HCT116 (cell line): ENCODE data around the gene ZMYND19. TPM values are rescaled to one million over a fixed set of nuclear protein-coding genes. Genes with fewer than 3 reads are reported as not detected.

Source experiments
- ATAC-seq: fragments of 200-7000 bp; cut with Tn5 transposase; 2 replicates; pipeline ENCODE4 v1.9.1; 2020; ENCODE audit warnings: mild to moderate bottlenecking, moderate library complexity
- BruUV-seq: library from RNA; stranded (reverse); fragments of 400-500 nt; replicated peaks from 2 replicates; lab custom pipeline; 2021; lab: Mats Ljungman, UMichigan
- CTCF ChIA-PET: fragments of 300-600 bp; sonication (Branson Sonifier 250); formaldehyde crosslinking; loops from one replicate; lab custom pipeline; 2021; ENCODE audit warnings: antibody characterized with exemption; lab: Charles Lee
- POLR2A ChIA-PET: fragments of 300-600, 350-600 bp; sonication (Branson Sonifier 250); formaldehyde crosslinking; loops from one replicate; lab custom pipeline; 2021; ENCODE audit warnings: antibody characterized with exemption; lab: Charles Lee
- RAD21 ChIA-PET, 2 experiments: fragments of 300-600 bp; sonication (Branson Sonifier 250); formaldehyde crosslinking; loops; one replicate each; lab custom pipeline; 2023; ENCODE audit warnings: low total read pairs in 2 of 2; ENCODE audit not compliant: uncharacterized antibody in 2 of 2, unreplicated experiment in 2 of 2, low non-redundant PET in 1 of 2; lab: Charles Lee
- DNase-seq: peaks from one replicate; pipeline ENCODE4 v3.0.0-alpha.2; 2010; ENCODE audit warnings: low read depth, low spot score
- H2AFZ ChIP-seq: fragments of 200-600 bp; shearing (Covaris generic), sonication (generic); 2 replicates; pipeline ENCODE4 v1.6.1; 2017; ENCODE audit warnings: low read depth, mixed run types, mixed read lengths, antibody characterized with exemption, low read length; ENCODE audit not compliant: poor library complexity, severe bottlenecking
- H3K27ac ChIP-seq: 2 replicates; pipeline ENCODE4 v1.5.1; 2012; ENCODE audit warnings: low read depth, low read length
- H3K27me3 ChIP-seq: fragments of 200-600 bp; sonication (generic); 2 replicates; pipeline ENCODE4 v1.6.1; 2016; ENCODE audit warnings: mixed run types, low read length, mixed read lengths; ENCODE audit not compliant: insufficient read depth
- H3K36me3 ChIP-seq, 2 experiments: fragments of 200-500 bp in 1 of 2; fragments of 200-600 bp in 1 of 2; sonication (Bioruptor generic) in 1 of 2; sonication (generic) in 1 of 2; 2 replicates each; pipeline versions ENCODE4 v1.5.1 to v1.6.1; 2014 to 2016; ENCODE audit warnings: low read length in 2 of 2, inconsistent platforms in 1 of 2, mixed read lengths in 1 of 2, mixed run types in 1 of 2; ENCODE audit not compliant: insufficient read depth in 2 of 2, control insufficient read depth in 1 of 2
- H3K4me1 ChIP-seq, 2 experiments: fragments of 200-600 bp in 1 of 2; sonication (generic) in 1 of 2; 2 replicates each; pipeline versions ENCODE4 v1.5.1 to v1.6.1; 2012 to 2017; ENCODE audit warnings: low read length in 2 of 2, inconsistent platforms in 1 of 2, mild to moderate bottlenecking in 1 of 2, mixed read lengths in 1 of 2, mixed run types in 1 of 2, moderate library complexity in 1 of 2; ENCODE audit not compliant: insufficient read depth in 2 of 2, control insufficient read depth in 1 of 2
- H3K4me2 ChIP-seq: fragments of 200-600 bp; sonication (generic); 2 replicates; pipeline ENCODE4 v1.6.1; 2017; ENCODE audit warnings: mixed run types, low read length, mixed read lengths
- H3K4me3 ChIP-seq, 2 experiments: fragments of 200-600 bp in 1 of 2; sonication (generic) in 1 of 2; replicated peaks in 1 of 2; 2 replicates each; pipeline ENCODE4 v1.5.1; 2011 to 2016; ENCODE audit warnings: low read length in 2 of 2, control low read depth in 1 of 2, low read depth in 1 of 2, mild to moderate bottlenecking in 1 of 2, mixed read lengths in 1 of 2, mixed run types in 1 of 2
- H3K79me2 ChIP-seq: fragments of 200-600 bp; sonication (generic); 2 replicates; pipeline ENCODE4 v1.6.1; 2017; ENCODE audit warnings: mild to moderate bottlenecking, mixed run types, low read length, moderate library complexity, mixed read lengths; ENCODE audit not compliant: insufficient read depth
- H3K9ac ChIP-seq: fragments of 200-600 bp; sonication (generic); 2 replicates; pipeline ENCODE4 v1.6.1; 2016; ENCODE audit warnings: low read length, mixed read lengths
- H3K9me2 ChIP-seq: fragments of 200-600 bp; sonication (generic), shearing (Covaris generic); 2 replicates; pipeline ENCODE4 v1.6.1; 2017; ENCODE audit warnings: mixed run types, mild to moderate bottlenecking, moderate library complexity; ENCODE audit not compliant: insufficient read depth
- H3K9me3 ChIP-seq, 2 experiments: fragments of 200-500 bp in 1 of 2; fragments of 200-600 bp in 1 of 2; sonication (Bioruptor generic) in 1 of 2; sonication (generic) in 1 of 2; 2 replicates each; pipeline ENCODE4 v1.6.1; 2014 to 2017; ENCODE audit warnings: low read length in 2 of 2, mixed read lengths in 2 of 2, inconsistent platforms in 1 of 2, low read depth in 1 of 2, mild to moderate bottlenecking in 1 of 2, mixed run types in 1 of 2, moderate library complexity in 1 of 2; ENCODE audit not compliant: control insufficient read depth in 1 of 2, insufficient read depth in 1 of 2
- H4K20me1 ChIP-seq: fragments of 200-600 bp; sonication (generic), shearing (Covaris generic); 2 replicates; pipeline ENCODE4 v1.6.1; 2017; ENCODE audit warnings: mixed run types, mild to moderate bottlenecking, moderate library complexity; ENCODE audit not compliant: insufficient read depth
- CBX3 ChIP-seq: IDR thresholded peaks from 2 replicates; pipeline ENCODE4 v1.6.1; 2012; ENCODE audit warnings: low read depth
- EGR1 ChIP-seq: IDR thresholded peaks from 2 replicates; pipeline ENCODE4 v1.6.1; 2012; ENCODE audit warnings: low read depth
- POLR2A ChIP-seq: IDR thresholded peaks from 2 replicates; pipeline ENCODE4 v1.7.0; 2011; ENCODE audit warnings: borderline replicate concordance; ENCODE audit not compliant: insufficient read depth, insufficient read length; ENCODE audit errors: extremely low read depth
- POLR2AphosphoS5 ChIP-seq: IDR thresholded peaks from 2 replicates; pipeline ENCODE4 v1.6.1; 2011; ENCODE audit warnings: mild to moderate bottlenecking, low read depth, low read length, moderate library complexity
- RAD21 ChIP-seq: IDR thresholded peaks from 2 replicates; pipeline ENCODE4 v1.6.1; 2012; ENCODE audit warnings: low read depth, mild to moderate bottlenecking
- SP1 ChIP-seq: IDR thresholded peaks from 2 replicates; pipeline ENCODE4 v1.6.1; 2012; ENCODE audit warnings: low read depth
- ZFX ChIP-seq: fragments of 450-650 bp; IDR thresholded peaks from 2 replicates; pipeline ENCODE4 v1.6.1; 2017
- intact Hi-C: fragments of 100-400 bp; cut with micrococcal nuclease; formaldehyde crosslinking; loops from 2 replicates; pipeline ENCODE4 v1.10.0; 2022
- total RNA-seq: library from RNA; stranded (reverse); gene quantifications from one replicate; pipeline ENCODE4 v1.2.1, GENCODE V29; 2021; ENCODE audit not compliant: unreplicated experiment
- TF ChIP-seq, protein P1 (sequence below): IDR thresholded peaks from 2 replicates; pipeline ENCODE4 v1.6.1; 2012; ENCODE audit warnings: low read depth

The ZMYND19 gene
- total RNA-seq, 1 experiment from 2014 or later, result 57.4 TPM

DNA sequence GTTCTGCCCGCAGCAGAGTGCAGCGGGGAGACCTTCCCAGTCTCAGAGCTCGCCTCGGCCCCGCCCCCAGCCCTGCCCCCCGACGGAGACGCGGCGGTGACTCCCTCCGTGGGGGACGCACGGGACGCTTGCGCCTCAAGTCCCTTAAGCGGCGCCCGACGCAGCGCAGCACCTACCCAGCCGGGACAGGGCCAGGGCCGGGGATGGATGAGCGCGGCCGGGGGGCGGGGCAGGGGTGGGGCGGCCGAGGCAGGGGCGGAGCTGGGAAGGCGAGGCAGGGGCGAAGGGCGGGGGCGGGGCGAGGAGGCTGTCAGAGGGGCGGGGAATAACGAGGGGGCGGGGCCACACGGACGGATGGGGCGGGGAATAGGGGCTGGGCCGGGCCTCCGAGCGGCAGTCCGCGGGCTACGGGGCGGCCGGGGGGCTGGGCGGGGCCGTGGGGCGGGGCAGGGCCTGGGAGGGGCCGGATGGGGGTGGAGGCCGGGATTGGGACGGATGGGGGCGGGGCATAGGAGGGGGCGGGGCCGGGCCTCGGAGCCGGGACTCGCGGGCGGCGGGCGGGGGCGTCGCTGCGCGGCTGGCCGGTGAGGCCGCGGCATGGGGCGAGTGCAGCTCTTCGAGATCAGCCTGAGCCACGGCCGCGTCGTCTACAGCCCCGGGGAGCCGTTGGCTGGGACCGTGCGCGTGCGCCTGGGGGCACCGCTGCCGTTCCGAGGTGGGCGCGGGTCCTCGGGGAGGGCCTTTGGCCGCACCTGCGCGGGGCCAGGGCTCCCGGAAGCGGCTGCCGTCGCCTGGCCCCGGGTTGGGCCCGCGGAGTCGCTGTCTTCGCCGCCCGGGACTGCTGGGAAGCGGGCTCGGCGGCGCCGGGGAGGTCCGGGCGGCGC lies 15.1 kb upstream of the ZMYND19 start, which contains the start of gene ARRDC1:
ARRDC1 (plus strand) TSS at position 566 of the 884 bp plus-strand sequence; CDS start at position 598, 32 bp downstream.
- CTCF ChIA-PET, result interaction anchor here (1.0 kb wide), 1 partner anchor 15 kb away, joined by 4 read pairs; the partner anchor contains the start of gene ZMYND19
- POLR2A ChIA-PET, result interaction anchor here (0.7 to 1.2 kb wide), 5 partner anchors 9 to 54 kb away, joined by 3 to 6 read pairs (median 4); partner anchors contain the start of genes EHMT1, MRPL41 and ZMYND19
- TF ChIP-seq EGR1 (no peak), SP1 (no peak), CBX3 (no peak), POLR2A (peak; percentile 43), POLR2AphosphoS5 (peak; percentile 85), RAD21 (no peak), ZFX (peak; percentile 83; the same call in 1 of the 2 replicates)
- TF ChIP-seq, protein P1, sequence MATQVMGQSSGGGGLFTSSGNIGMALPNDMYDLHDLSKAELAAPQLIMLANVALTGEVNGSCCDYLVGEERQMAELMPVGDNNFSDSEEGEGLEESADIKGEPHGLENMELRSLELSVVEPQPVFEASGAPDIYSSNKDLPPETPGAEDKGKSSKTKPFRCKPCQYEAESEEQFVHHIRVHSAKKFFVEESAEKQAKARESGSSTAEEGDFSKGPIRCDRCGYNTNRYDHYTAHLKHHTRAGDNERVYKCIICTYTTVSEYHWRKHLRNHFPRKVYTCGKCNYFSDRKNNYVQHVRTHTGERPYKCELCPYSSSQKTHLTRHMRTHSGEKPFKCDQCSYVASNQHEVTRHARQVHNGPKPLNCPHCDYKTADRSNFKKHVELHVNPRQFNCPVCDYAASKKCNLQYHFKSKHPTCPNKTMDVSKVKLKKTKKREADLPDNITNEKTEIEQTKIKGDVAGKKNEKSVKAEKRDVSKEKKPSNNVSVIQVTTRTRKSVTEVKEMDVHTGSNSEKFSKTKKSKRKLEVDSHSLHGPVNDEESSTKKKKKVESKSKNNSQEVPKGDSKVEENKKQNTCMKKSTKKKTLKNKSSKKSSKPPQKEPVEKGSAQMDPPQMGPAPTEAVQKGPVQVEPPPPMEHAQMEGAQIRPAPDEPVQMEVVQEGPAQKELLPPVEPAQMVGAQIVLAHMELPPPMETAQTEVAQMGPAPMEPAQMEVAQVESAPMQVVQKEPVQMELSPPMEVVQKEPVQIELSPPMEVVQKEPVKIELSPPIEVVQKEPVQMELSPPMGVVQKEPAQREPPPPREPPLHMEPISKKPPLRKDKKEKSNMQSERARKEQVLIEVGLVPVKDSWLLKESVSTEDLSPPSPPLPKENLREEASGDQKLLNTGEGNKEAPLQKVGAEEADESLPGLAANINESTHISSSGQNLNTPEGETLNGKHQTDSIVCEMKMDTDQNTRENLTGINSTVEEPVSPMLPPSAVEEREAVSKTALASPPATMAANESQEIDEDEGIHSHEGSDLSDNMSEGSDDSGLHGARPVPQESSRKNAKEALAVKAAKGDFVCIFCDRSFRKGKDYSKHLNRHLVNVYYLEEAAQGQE, result no peak
- Histone ChIP-seq H3K36me3 (no peaks in the 10 kb centered on the region), H3K4me1 (peaks cover 19 to 56% of the 10 kb centered on the region in 2 experiments), H3K4me3 (peak within 1 kb of the TSS; percentile 65 to 85), H3K27ac (peak within 1 kb of the TSS; percentile 94), H3K9ac (peak within 1 kb of the TSS; percentile 86), H2AFZ (no peak within 1 kb of the TSS), H3K27me3 (no peaks in the 10 kb centered on the region), H3K79me2 (peaks cover 42% of the 10 kb centered on the region; the same call in 1 of the 2 replicates), H3K9me3 (no peaks in the 10 kb centered on the region), H4K20me1 (no peaks in the 10 kb centered on the region), H3K4me2 (peak within 1 kb of the TSS; percentile 98), H3K9me2 (no peaks in the 10 kb centered on the region)
- BruUV-seq, result no TSS peak
- peak; percentile 92 for ATAC-seq
- DNase-seq, result peak; percentile 89
- RAD21 ChIA-PET, result interaction anchor here in 1 of 2 experiments (0.6 to 1.1 kb wide), 2 partner anchors 53 to 156 kb away, joined by 3 to 7 read pairs; partner anchors contain the start of gene MRPL41
- intact Hi-C loops, result no loop called here
